Uterus (tissue), 4 donors: ENCODE measurements around the gene BMP10. TPM values are rescaled to one million over a fixed set of nuclear protein-coding genes. Genes with fewer than 3 reads are reported as not detected.

Source experiments
- DNase-seq, 2 donors: peaks; one replicate each; pipeline ENCODE4 v3.0.0-alpha.2; 2019 to 2020
- H3K27ac ChIP-seq, 2 donors: fragments of 200-600 bp; sonication (generic); 1 replicate in 1 of 2; 2 replicates in 1 of 2; pipeline ENCODE4 v1.5.1; 2016 to 2018
- H3K27me3 ChIP-seq, 2 donors: fragments of 200-600 bp; sonication (generic); one replicate each; pipeline ENCODE4 v1.5.1; 2018 to 2019; ENCODE audit warnings: control low read depth in 1 of 2
- H3K36me3 ChIP-seq, 2 donors: fragments of 200-600 bp; sonication (generic); one replicate each; pipeline ENCODE4 v1.5.1; 2019; ENCODE audit warnings: control low read depth in 1 of 2
- H3K4me1 ChIP-seq, 2 donors: fragments of 200-600 bp; sonication (generic); one replicate each; pipeline ENCODE4 v1.5.1; 2018 to 2019; ENCODE audit warnings: control low read depth in 1 of 2
- H3K4me3 ChIP-seq, 2 donors: fragments of 200-600 bp; sonication (generic); 1 replicate in 1 of 2; 2 replicates in 1 of 2; pipeline ENCODE4 v1.5.1; 2018 to 2019; ENCODE audit warnings: mild to moderate bottlenecking in 1 of 2
- H3K9me3 ChIP-seq, 2 donors: fragments of 200-600 bp; sonication (generic); one replicate each; pipeline ENCODE4 v1.5.1; 2019; ENCODE audit warnings: control low read depth in 1 of 2
- POLR2A ChIP-seq, 2 donors: fragments of 450-650 bp; IDR thresholded peaks; one replicate each; pipeline ENCODE4 v1.6.1; 2016; ENCODE audit warnings: antibody characterized with exemption in 2 of 2, mild to moderate bottlenecking in 1 of 2, moderate library complexity in 1 of 2
- intact Hi-C: fragments of 100-400 bp; cut with DNase I; formaldehyde crosslinking; loops from one replicate; pipeline ENCODE4 v1.15.1; 2023; ENCODE audit warnings: low total_unique reads
- total RNA-seq, 4 donors: library from RNA; depleted of rRNA in 3 of 4; stranded (reverse); fragments of >200 nt in 3 of 4; gene quantifications; one replicate each; pipeline versions ENCODE4 v1.1.0 to v1.2.4, GENCODE V29; 2014 to 2023
- TF ChIP-seq, protein P1 (sequence below), 4 experiments: fragments of 200-600 bp in 2 of 4; fragments of 450-650 bp in 2 of 4; sonication (generic) in 2 of 4; IDR thresholded peaks; one replicate each; pipeline ENCODE4 v1.5.1; 2016 to 2019; ENCODE audit warnings: antibody characterized with exemption in 4 of 4, mild to moderate bottlenecking in 2 of 4, moderate library complexity in 1 of 4
- donor health status: DM: yes; HTN: yes; CAD: no.

BMP10 gene
- total RNA-seq, 4 donors from 2014 or later, result not detected

DNA sequence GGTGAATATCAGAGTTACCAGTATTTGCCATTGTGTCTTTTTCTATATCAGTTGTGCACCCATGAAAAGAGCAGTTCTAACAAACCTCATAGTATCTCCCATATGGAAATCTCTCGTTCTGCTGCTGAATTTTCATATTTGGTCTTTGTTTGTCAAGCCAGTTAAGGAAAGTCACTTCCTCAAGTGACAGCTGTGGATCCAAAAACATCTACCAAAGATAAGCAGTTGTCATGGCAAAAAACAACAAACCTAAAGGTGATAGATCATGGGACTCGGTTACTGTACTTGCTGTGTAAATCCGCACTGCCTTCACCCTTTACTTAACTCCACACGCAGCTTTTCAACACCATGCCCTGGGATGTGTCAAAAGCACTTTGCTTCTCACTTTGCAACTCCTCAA is 17.3 kb downstream of the BMP10 start:
- no peaks in the 10 kb centered on the region for H3K4me1 ChIP-seq
- DNase-seq, result no peak
- H3K27me3 ChIP-seq, result no peaks in the 10 kb centered on the region
- H3K27ac ChIP-seq, result no peak overlapping the region
- no peak overlapping the region for H3K4me3 ChIP-seq
- no peak for TF ChIP-seq POLR2A (IDR thresholded peaks at IDR 0.05)
- TF ChIP-seq, protein P1, sequence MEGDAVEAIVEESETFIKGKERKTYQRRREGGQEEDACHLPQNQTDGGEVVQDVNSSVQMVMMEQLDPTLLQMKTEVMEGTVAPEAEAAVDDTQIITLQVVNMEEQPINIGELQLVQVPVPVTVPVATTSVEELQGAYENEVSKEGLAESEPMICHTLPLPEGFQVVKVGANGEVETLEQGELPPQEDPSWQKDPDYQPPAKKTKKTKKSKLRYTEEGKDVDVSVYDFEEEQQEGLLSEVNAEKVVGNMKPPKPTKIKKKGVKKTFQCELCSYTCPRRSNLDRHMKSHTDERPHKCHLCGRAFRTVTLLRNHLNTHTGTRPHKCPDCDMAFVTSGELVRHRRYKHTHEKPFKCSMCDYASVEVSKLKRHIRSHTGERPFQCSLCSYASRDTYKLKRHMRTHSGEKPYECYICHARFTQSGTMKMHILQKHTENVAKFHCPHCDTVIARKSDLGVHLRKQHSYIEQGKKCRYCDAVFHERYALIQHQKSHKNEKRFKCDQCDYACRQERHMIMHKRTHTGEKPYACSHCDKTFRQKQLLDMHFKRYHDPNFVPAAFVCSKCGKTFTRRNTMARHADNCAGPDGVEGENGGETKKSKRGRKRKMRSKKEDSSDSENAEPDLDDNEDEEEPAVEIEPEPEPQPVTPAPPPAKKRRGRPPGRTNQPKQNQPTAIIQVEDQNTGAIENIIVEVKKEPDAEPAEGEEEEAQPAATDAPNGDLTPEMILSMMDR (IDR thresholded peaks at IDR 0.05), result no peak
- H3K36me3 ChIP-seq, result no peaks in the 10 kb centered on the region
- H3K9me3 ChIP-seq, result no peaks in the 10 kb centered on the region
- intact Hi-C loops, result no loop called here

DNA sequence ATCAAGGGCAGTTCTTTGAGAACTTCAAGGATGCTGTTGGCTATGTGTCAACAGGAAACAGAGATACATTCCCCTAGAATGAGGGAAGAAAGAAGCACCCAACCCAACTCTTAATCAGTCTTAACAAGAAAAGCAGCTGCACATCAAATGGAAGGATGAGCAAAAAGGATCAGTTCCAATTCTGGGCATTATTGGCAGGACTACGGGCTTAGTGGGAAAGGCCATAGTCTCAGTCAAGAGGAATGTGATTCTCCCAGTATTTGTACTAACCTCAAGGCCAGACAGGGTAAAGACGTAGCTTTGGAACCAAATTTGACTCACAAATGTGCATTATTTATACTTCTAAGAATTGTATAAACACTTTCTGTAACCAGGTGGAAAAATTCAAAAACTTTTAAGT is 18.2 kb downstream of the BMP10 start:
- Histone ChIP-seq H3K36me3 (no peaks in the 10 kb centered on the region), H3K27me3 (no peaks in the 10 kb centered on the region), H3K9me3 (no peaks in the 10 kb centered on the region), H3K4me1 (no peaks in the 10 kb centered on the region), H3K4me3 (no peak overlapping the region), H3K27ac (no peak overlapping the region)
- no peak for DNase-seq
- TF ChIP-seq POLR2A (IDR thresholded peaks at IDR 0.05), result no peak
- TF ChIP-seq, protein P1 (IDR thresholded peaks at IDR 0.05), result no peak
- intact Hi-C loops, result no loop called here

DNA sequence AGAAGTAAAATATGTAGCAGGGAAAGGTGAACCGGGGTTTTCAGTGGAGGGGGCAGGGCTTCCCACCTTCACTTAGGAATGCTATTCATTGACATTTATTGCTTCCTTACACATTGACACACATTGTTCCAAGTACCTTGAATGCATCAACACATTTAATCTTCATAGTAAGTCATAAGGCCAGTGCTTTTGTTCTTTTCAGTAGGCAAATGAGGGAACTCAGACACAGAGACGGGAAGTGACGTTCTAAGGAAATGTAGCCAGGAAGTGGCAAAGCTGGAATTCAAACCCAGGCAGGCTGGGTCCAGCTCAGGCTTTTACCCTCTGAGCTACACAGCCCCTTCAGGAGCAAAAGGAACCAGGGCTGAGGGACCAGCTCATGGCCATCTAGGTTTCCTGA is 20.7 kb downstream of the BMP10 start:
- TF ChIP-seq POLR2A (IDR thresholded peaks at IDR 0.05), result no peak
- TF ChIP-seq, protein P1 (IDR thresholded peaks at IDR 0.05), result no peak
- intact Hi-C loops, result no loop called here
- Histone ChIP-seq H3K4me3 (no peak overlapping the region), H3K9me3 (no peaks in the 10 kb centered on the region), H3K36me3 (no peaks in the 10 kb centered on the region), H3K27me3 (no peaks in the 10 kb centered on the region), H3K27ac (no peak overlapping the region), H3K4me1 (no peaks in the 10 kb centered on the region)
- no peak for DNase-seq

DNA sequence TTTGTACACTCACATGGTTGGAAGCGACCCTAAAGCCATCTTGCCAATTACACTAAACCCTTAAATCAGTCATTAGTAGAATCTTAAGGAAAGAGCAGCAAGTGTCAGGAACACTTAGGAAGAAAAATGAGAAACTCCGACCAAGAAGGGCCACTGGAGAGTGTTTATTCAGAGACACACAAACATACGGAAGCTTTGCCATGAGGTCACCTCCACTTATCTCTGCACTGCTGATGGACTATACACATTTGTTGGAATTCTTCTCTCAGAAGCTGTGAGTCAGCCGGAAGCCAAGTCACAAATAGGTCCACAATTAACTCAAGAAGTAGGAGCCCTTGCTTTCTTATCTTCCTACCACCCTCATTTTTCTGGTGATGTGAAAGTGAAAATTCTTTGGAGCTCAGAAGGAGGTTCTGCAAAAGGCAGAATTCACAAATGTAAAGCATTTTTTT is 21.6 kb downstream of the BMP10 start:
- Histone ChIP-seq H3K4me3 (no peak overlapping the region), H3K4me1 (no peaks in the 10 kb centered on the region), H3K27ac (no peak overlapping the region), H3K36me3 (no peaks in the 10 kb centered on the region), H3K9me3 (no peaks in the 10 kb centered on the region), H3K27me3 (no peaks in the 10 kb centered on the region)
- no peak for TF ChIP-seq POLR2A (IDR thresholded peaks at IDR 0.05)
- TF ChIP-seq, protein P1 (IDR thresholded peaks at IDR 0.05), result no peak
- no peak for DNase-seq
- intact Hi-C loops, result loop anchor here (10.0 kb wide), 1 partner anchor 105 kb away; no protein-coding TSS in a partner anchor

DNA sequence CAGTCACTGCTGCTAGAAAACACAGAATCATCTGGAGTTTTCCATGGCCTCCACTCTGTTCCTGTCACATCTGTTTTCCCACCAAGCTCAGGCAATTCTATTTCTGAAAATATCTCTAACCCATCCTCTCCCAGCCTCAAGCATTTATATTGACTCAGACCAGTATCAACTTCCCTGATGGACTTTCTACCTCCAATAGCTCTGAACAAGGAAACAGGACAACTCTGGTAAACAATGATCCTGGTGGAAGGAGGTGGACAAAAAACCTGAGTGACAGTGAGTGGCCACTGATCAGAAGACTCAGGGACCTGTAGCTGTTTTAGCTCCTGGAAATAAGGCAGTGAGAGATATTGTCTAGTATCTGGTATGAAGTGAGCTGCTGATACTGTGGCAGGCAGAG is 23.4 kb downstream of the BMP10 start:
- Histone ChIP-seq H3K36me3 (no peaks in the 10 kb centered on the region), H3K27ac (no peak overlapping the region), H3K9me3 (no peaks in the 10 kb centered on the region), H3K4me3 (no peak overlapping the region), H3K27me3 (no peaks in the 10 kb centered on the region), H3K4me1 (no peaks in the 10 kb centered on the region)
- DNase-seq, result no peak
- intact Hi-C loops, result loop anchor here (10.0 kb wide), 1 partner anchor 103 kb away; no protein-coding TSS in a partner anchor
- TF ChIP-seq POLR2A (IDR thresholded peaks at IDR 0.05), result no peak
- TF ChIP-seq, protein P1 (IDR thresholded peaks at IDR 0.05), result no peak
